HEK293T (cell line): ENCODE data around the gene SHC4.

ENCODE experiments used
- CTCF ChIA-PET: fragments of 350-600 bp; formaldehyde crosslinking; extraction: SDS; loops from one replicate; lab custom pipeline; 2021; ENCODE audit warnings: antibody characterized with exemption, inconsistent platforms; lab: Yijun Ruan, JAX
- POLR2A ChIA-PET: fragments of 350-600 bp; formaldehyde crosslinking; extraction: SDS; loops from one replicate; lab custom pipeline; 2020; ENCODE audit warnings: antibody characterized with exemption, inconsistent platforms; lab: Yijun Ruan, JAX
- DNase-seq: peaks from one replicate; pipeline ENCODE4 v3.0.0; 2012; ENCODE audit warnings: mixed read lengths; ENCODE audit errors: extremely low spot score
- ARNT ChIP-seq: fragments of 450-650 bp; IDR thresholded peaks from 2 replicates; pipeline ENCODE4 v1.6.1; 2017; ENCODE audit warnings: mild to moderate bottlenecking
- BHLHE40 ChIP-seq: fragments of 450-650 bp; IDR thresholded peaks from 2 replicates; pipeline ENCODE4 v1.6.1; 2016; ENCODE audit warnings: mild to moderate bottlenecking, moderate library complexity, borderline replicate concordance
- CTBP1 ChIP-seq: fragments of 450-650 bp; IDR thresholded peaks from 2 replicates; pipeline ENCODE4 v1.6.1; 2016; ENCODE audit warnings: borderline replicate concordance
- ELF4 ChIP-seq: fragments of 450-650 bp; IDR thresholded peaks from 2 replicates; pipeline ENCODE4 v1.6.1; 2017; ENCODE audit warnings: antibody characterized with exemption
- FOXA1 ChIP-seq: fragments of 450-650 bp; IDR thresholded peaks from 2 replicates; pipeline ENCODE4 v1.6.1; 2016; ENCODE audit warnings: mild to moderate bottlenecking
- FOXK2 ChIP-seq: fragments of 450-650 bp; IDR thresholded peaks from 2 replicates; pipeline ENCODE4 v1.6.1; 2016; ENCODE audit warnings: mild to moderate bottlenecking
- FOXM1 ChIP-seq: fragments of 450-650 bp; IDR thresholded peaks from 2 replicates; pipeline ENCODE4 v1.6.1; 2017; ENCODE audit warnings: mild to moderate bottlenecking, borderline replicate concordance
- HDGF ChIP-seq: fragments of 450-650 bp; IDR thresholded peaks from 2 replicates; pipeline ENCODE4 v1.6.1; 2017; ENCODE audit warnings: antibody characterized with exemption, borderline replicate concordance
- L3MBTL2 ChIP-seq: fragments of 450-650 bp; conservative IDR thresholded peaks from 2 replicates; pipeline ENCODE4 v1.6.1; 2016; ENCODE audit warnings: mild to moderate bottlenecking
- LEF1 ChIP-seq: fragments of 450-650 bp; IDR thresholded peaks from 2 replicates; pipeline ENCODE4 v1.6.1; 2017; ENCODE audit warnings: mild to moderate bottlenecking, borderline replicate concordance
- NFRKB ChIP-seq: fragments of 450-650 bp; IDR thresholded peaks from 2 replicates; pipeline ENCODE4 v1.6.1; 2016; ENCODE audit warnings: mild to moderate bottlenecking, moderate library complexity
- PKNOX1 ChIP-seq: fragments of 450-650 bp; IDR thresholded peaks from 2 replicates; pipeline ENCODE4 v1.6.1; 2016
- SP1 ChIP-seq: fragments of 450-650 bp; IDR thresholded peaks from 2 replicates; pipeline ENCODE4 v1.6.1; 2017
- SUZ12 ChIP-seq: fragments of 450-650 bp; IDR thresholded peaks from 2 replicates; pipeline ENCODE4 v1.6.1; 2016; ENCODE audit warnings: mild to moderate bottlenecking
- TARDBP ChIP-seq: fragments of 450-650 bp; IDR thresholded peaks from 2 replicates; pipeline ENCODE4 v1.6.1; 2016
- ZNF384 ChIP-seq: fragments of 450-650 bp; IDR thresholded peaks from 2 replicates; pipeline ENCODE4 v1.6.1; 2016

SHC4 gene

GRCh38 chr15:48850648-48851047 is 113.1 kb downstream of the SHC4 start:
- POLR2A ChIA-PET, result no interaction called here
- TF ChIP-seq HDGF, result no peak
- TF ChIP-seq BHLHE40, result no peak
- no peak for TF ChIP-seq NFRKB
- CTCF ChIA-PET, result no interaction called here
- no peak for DNase-seq

- ChIA-PET CTCF (interaction anchor here (0.6 kb wide), 1 partner anchor 10 kb away, joined by 3 read pairs; no protein-coding TSS in a partner anchor), POLR2A (no interaction called here)
- TF ChIP-seq ARNT (no peak), BHLHE40 (no peak), SUZ12 (no peak), LEF1 (no peak), HDGF (no peak), ELF4 (no peak), SP1 (no peak), TARDBP (no peak), NFRKB (no peak), PKNOX1 (no peak), FOXA1 (no peak), FOXM1 (no peak), L3MBTL2 (no peak), ZNF384 (no peak), CTBP1 (no peak), FOXK2 (no peak)
- no peak for DNase-seq
Observed at GRCh38 chr15:48845123-48845522, 118.6 kb downstream of the SHC4 start.

GRCh38 chr15:48842501-48842900 is 121.2 kb downstream of the SHC4 start:
- ChIA-PET POLR2A (no interaction called here), CTCF (no interaction called here)
- TF ChIP-seq FOXA1 (no peak), NFRKB (no peak), TARDBP (no peak), ELF4 (no peak), HDGF (no peak), ARNT (no peak), SUZ12 (no peak), ZNF384 (no peak), SP1 (no peak), FOXM1 (no peak), PKNOX1 (no peak), L3MBTL2 (no peak), FOXK2 (no peak), LEF1 (no peak), CTBP1 (no peak), BHLHE40 (no peak)
- no peak for DNase-seq

- ChIA-PET CTCF (no interaction called here), POLR2A (interaction anchor here (1.1 kb wide), 1 partner anchor 24 kb away, joined by 3 read pairs; the partner anchor contains the start of gene CEP152)
- DNase-seq, result no peak
- no peak for TF ChIP-seq TARDBP
- TF ChIP-seq CTBP1, result no peak
- TF ChIP-seq FOXA1, result no peak
- no peak for TF ChIP-seq FOXK2
- no peak for TF ChIP-seq LEF1
- no peak for TF ChIP-seq FOXM1
- no peak for TF ChIP-seq ZNF384
- no peak for TF ChIP-seq SUZ12
- no peak for TF ChIP-seq SP1
- TF ChIP-seq PKNOX1, result no peak
- no peak for TF ChIP-seq ELF4
- TF ChIP-seq L3MBTL2, result no peak
- TF ChIP-seq NFRKB, result no peak
- TF ChIP-seq HDGF, result no peak
Observed at GRCh38 chr15:48834756-48835155, 129.0 kb downstream of the SHC4 start.

- ChIA-PET POLR2A (interaction anchor here (1.1 kb wide), 1 partner anchor 23 kb away, joined by 3 read pairs; the partner anchor contains the start of gene CEP152), CTCF (no interaction called here)
- DNase-seq, result no peak
- TF ChIP-seq TARDBP (no peak), BHLHE40 (no peak), LEF1 (no peak), FOXA1 (no peak), NFRKB (no peak), FOXM1 (no peak), ARNT (no peak), ZNF384 (no peak), FOXK2 (no peak), HDGF (no peak), SP1 (no peak), CTBP1 (no peak), ELF4 (no peak), SUZ12 (no peak), L3MBTL2 (no peak), PKNOX1 (no peak)
Observed at GRCh38 chr15:48833526-48834239, 130.0 kb downstream of the SHC4 start.
